ENCODE measurements around the gene HEXIM1.

HEXIM1 gene

GRCh38 chr17:45148183-45149036, at the start of gene HEXIM1:
Gene HEXIM1 (plus strand): TSS chr17:45148475. CDS start chr17:45149191, 716 bp downstream.
- peak; percentile 100 for DNase-seq

GRCh38 chr17:45098869-45099616, 49.2 kb upstream of the HEXIM1 start:
- DNase-seq: peak; percentile 69

GRCh38 chr17:45101546-45101882, 46.8 kb upstream of the HEXIM1 start:
- no peak for DNase-seq

- no peak for DNase-seq
Observed at GRCh38 chr17:45101883-45102811, 46.1 kb upstream of the HEXIM1 start.

GRCh38 chr17:45102856-45103255, 45.4 kb upstream of the HEXIM1 start:
- DNase-seq: no peak

- no peak for DNase-seq
Observed at GRCh38 chr17:45103269-45103795, 44.9 kb upstream of the HEXIM1 start.

GRCh38 chr17:45104029-45104428, 44.2 kb upstream of the HEXIM1 start:
- DNase-seq: no peak

- DNase-seq: no peak
Observed at GRCh38 chr17:45104497-45104896, 43.8 kb upstream of the HEXIM1 start.

GRCh38 chr17:45104907-45105624, 43.2 kb upstream of the HEXIM1 start:
- DNase-seq: no peak

GRCh38 chr17:45106096-45106495, 42.2 kb upstream of the HEXIM1 start:
- no peak for DNase-seq

- DNase-seq: no peak
Observed at GRCh38 chr17:45106582-45106981, 41.7 kb upstream of the HEXIM1 start.

- no peak for DNase-seq
Observed at GRCh38 chr17:45107293-45108010, 40.8 kb upstream of the HEXIM1 start.

- DNase-seq: no peak
Observed at GRCh38 chr17:45108051-45108450, 40.2 kb upstream of the HEXIM1 start.

- no peak for DNase-seq
Observed at GRCh38 chr17:45108595-45109521, 39.4 kb upstream of the HEXIM1 start.

GRCh38 chr17:45110676-45111611, 37.3 kb upstream of the HEXIM1 start:
- DNase-seq: no peak

- DNase-seq: no peak
Observed at GRCh38 chr17:45111850-45112249, 36.4 kb upstream of the HEXIM1 start.

GRCh38 chr17:45112559-45113423, 35.5 kb upstream of the HEXIM1 start:
- DNase-seq: no peak

- DNase-seq: no peak
Observed at GRCh38 chr17:45113424-45113754, 34.9 kb upstream of the HEXIM1 start.

Data from fibroblast of upper back skin (primary cell).